ENCODE results near the gene MEST. TPM values are rescaled to one million over a fixed set of nuclear protein-coding genes. Genes with fewer than 3 reads are reported as not detected.

The MEST gene
- total RNA-seq, 1 experiment from 2014 or later, result 112 TPM

- DNase-seq, result no peak
- Histone ChIP-seq H3K4me2 (ENCODE audit: insufficient read depth, insufficient read length, low read length) (no peak overlapping the region), H3K27me3 (ENCODE audit: insufficient read depth, low read length) (no peaks in the 10 kb centered on the region), H2BK20ac (ENCODE audit: low read depth, low read length, poor library complexity, severe bottlenecking) (no peak overlapping the region), H3K4me1 (ENCODE audit: insufficient read depth, low read length) (no peaks in the 10 kb centered on the region), H3K23me2 (ENCODE audit: insufficient read length, low read depth, low read length, poor library complexity, severe bottlenecking) (no peaks in the 10 kb centered on the region), H3K14ac (ENCODE audit: insufficient read depth, low read length) (no peak overlapping the region), H3K79me1 (ENCODE audit: insufficient read depth, low read depth, low read length, poor library complexity, severe bottlenecking) (no peaks in the 10 kb centered on the region), H3K9ac (ENCODE audit: extremely low read depth, insufficient read length, low read length) (no peak overlapping the region), H3K4ac (ENCODE audit: low read depth, low read length) (no peak overlapping the region), H3K23ac (ENCODE audit: insufficient read length, low read depth, low read length) (no peak overlapping the region), H3K18ac (ENCODE audit: insufficient read length, low read depth, low read length) (no peak overlapping the region), H4K20me1 (ENCODE audit: control insufficient read depth, insufficient read depth, insufficient read length) (no peaks in the 10 kb centered on the region), H3K79me2 (ENCODE audit: insufficient read depth, low read length) (no peaks in the 10 kb centered on the region), H2AFZ (ENCODE audit: low read length) (no peak overlapping the region), H3K9me3 (ENCODE audit: control insufficient read depth, low read depth, low read length) (no peaks in the 10 kb centered on the region), H2BK12ac (ENCODE audit: insufficient read length, low read depth, low read length) (no peak overlapping the region), H3K27ac (ENCODE audit: insufficient read length, low read depth, low read length) (no peak overlapping the region), H2BK15ac (ENCODE audit: low read depth, low read length) (no peak overlapping the region), H4K5ac (ENCODE audit: insufficient read length, low read depth, low read length) (no peak overlapping the region), H4K8ac (replicated peaks; ENCODE audit: insufficient read length, low read depth, low read length) (no peak overlapping the region), H2AK5ac (ENCODE audit: insufficient read length, low read length) (no peak overlapping the region), H3T11ph (ENCODE audit: low read length) (no peak overlapping the region), H2BK5ac (ENCODE audit: insufficient read length, low read length) (no peak overlapping the region), H3K56ac (ENCODE audit: insufficient read length, low read depth, low read length) (no peak overlapping the region), H2BK120ac (ENCODE audit: low read depth, low read length, poor library complexity, severe bottlenecking) (no peak overlapping the region), H4K91ac (ENCODE audit: insufficient read length, low read depth, low read length) (no peak overlapping the region)
- no peak overlapping the region for H3K4me3 Mint-ChIP-seq
- H3K27me3 Mint-ChIP-seq (ENCODE audit: low read depth), result peaks cover 4% of the 10 kb centered on the region; the same call in 1 of the 2 replicates
- no peaks in the 10 kb centered on the region for H3K36me3 Mint-ChIP-seq (ENCODE audit: insufficient read depth in 1 of 3, low read depth in 3 of 3)
- H3K9me3 Mint-ChIP-seq, result no peaks in the 10 kb centered on the region
- TF ChIP-seq CTCF (conservative IDR thresholded peaks at IDR 0.05), result no peak
- no CpG with 5 or more reads among the region's 1 CpG for WGBS (ENCODE audit: extremely low coverage, insufficient read length, low lambda C conversion rate)
- peaks cover 0 to under 1% of the 10 kb centered on the region in 2 experiments; a peak in 2 of 4 replicates for H3K4me1 Mint-ChIP-seq
- no peak overlapping the region for H3K27ac Mint-ChIP-seq
Observed at GRCh38 chr7:130468612-130469011, 23.3 kb upstream of the MEST start.
